GM19455 (cell line): ENCODE data around the gene VPS37C.
"Not testable (repeated sequence)": the region's sequence is repeated elsewhere in the genome, so short reads cannot be mapped to it uniquely, and the experiment has no call there.

Experiments
- ATAC-seq: cut with Tn5 transposase; IDR thresholded peaks from one replicate; pipeline ENCODE4 v1.9.1; 2021; ENCODE audit not compliant: unreplicated experiment

VPS37C gene

GRCh38 chr11:61102667-61103571, 58.3 kb downstream of the VPS37C start:
- ATAC-seq: no peak

GRCh38 chr11:61098778-61099177, 62.4 kb downstream of the VPS37C start:
- no peak for ATAC-seq

- ATAC-seq: not testable (repeated sequence)
These were observed 63.0 kb downstream of the VPS37C start for GRCh38 chr11:61098261-61098660.

GRCh38 chr11:61095021-61095420, 66.2 kb downstream of the VPS37C start:
- ATAC-seq: no peak

GRCh38 chr11:61094167-61094566, 67.1 kb downstream of the VPS37C start:
- ATAC-seq: not testable (repeated sequence)

- no peak for ATAC-seq
These were observed 68.1 kb downstream of the VPS37C start for GRCh38 chr11:61092908-61093763.

- ATAC-seq: no peak
These were observed 68.9 kb downstream of the VPS37C start for GRCh38 chr11:61092280-61092766.

GRCh38 chr11:61091373-61092279, 69.6 kb downstream of the VPS37C start:
- no peak for ATAC-seq

GRCh38 chr11:61090982-61091372, 70.2 kb downstream of the VPS37C start:
- ATAC-seq: no peak

GRCh38 chr11:61090521-61090920, 70.7 kb downstream of the VPS37C start:
- ATAC-seq: no peak

- ATAC-seq: no peak
These were observed 71.3 kb downstream of the VPS37C start for GRCh38 chr11:61089806-61090491.

GRCh38 chr11:61087426-61088119, 73.7 kb downstream of the VPS37C start:
- no peak for ATAC-seq

GRCh38 chr11:61083601-61084147, 77.6 kb downstream of the VPS37C start:
- no peak for ATAC-seq

GRCh38 chr11:61082931-61083531, 78.2 kb downstream of the VPS37C start:
- no peak for ATAC-seq

GRCh38 chr11:61082062-61082870, 79.0 kb downstream of the VPS37C start:
- no peak for ATAC-seq

- ATAC-seq: no peak
These were observed 80.1 kb downstream of the VPS37C start for GRCh38 chr11:61080986-61081590.

- ATAC-seq: no peak
These were observed 80.7 kb downstream of the VPS37C start for GRCh38 chr11:61080526-61080925.
